ENCODE measurements around the gene EPN2. TPM values are rescaled to one million over a fixed set of nuclear protein-coding genes. Genes with fewer than 3 reads are reported as not detected.

EPN2 gene
- total RNA-seq, 4 donors from 2014 or later: 26.5 to 49.2 (median 38.9) TPM

- WGBS: 74% methylated on average over 3 of the region's 3 CpGs
- DNase-seq (ENCODE audit: extremely low spot score): no peak
- peaks cover 0 to 70% (median 50%) of the 10 kb centered on the region in 4 donors for H3K36me3 ChIP-seq
Measured at GRCh38 chr17:19330271-19330670, 93.1 kb downstream of the EPN2 start.

GRCh38 chr17:19331134-19331533 lies 94.0 kb downstream of the EPN2 start:
- H3K4me3 ChIP-seq: no peak overlapping the region
- no peak for DNase-seq (ENCODE audit: extremely low spot score)
- WGBS: 42% methylated on average over 4 of the region's 4 CpGs
- H3K4me1 ChIP-seq: peaks cover 0 to 8% (median 2%) of the 10 kb centered on the region in 4 donors
- peaks cover 0 to 73% (median 53%) of the 10 kb centered on the region in 4 donors for H3K36me3 ChIP-seq
- no peaks in the 10 kb centered on the region for H3K9me3 ChIP-seq
- intact Hi-C loops (cut with DNase I): no loop called here
- peak overlapping the region in 1 of 4 donors; percentile 14 for H3K27ac ChIP-seq (replicated peaks in 1 of 4)
- H3K27me3 ChIP-seq: no peaks in the 10 kb centered on the region
- no peak for TF ChIP-seq EP300 (IDR thresholded peaks at IDR 0.05)
- no peak for TF ChIP-seq POLR2AphosphoS5 (IDR thresholded peaks at IDR 0.05)
- no peak for TF ChIP-seq CTCF (IDR thresholded peaks at IDR 0.05)
- no peak for TF ChIP-seq POLR2A (IDR thresholded peaks at IDR 0.05; ENCODE audit: low read depth)

More at GRCh38 chr17:19330271-19330670, 93.1 kb downstream of the EPN2 start:
- Histone ChIP-seq H3K4me1 (no peaks in the 10 kb centered on the region), H3K27ac (replicated peaks in 1 of 4) (no peak overlapping the region), H3K4me3 (no peak overlapping the region), H3K27me3 (no peaks in the 10 kb centered on the region), H3K9me3 (no peaks in the 10 kb centered on the region)
- no peak for TF ChIP-seq EP300 (IDR thresholded peaks at IDR 0.05)
- TF ChIP-seq CTCF (IDR thresholded peaks at IDR 0.05): no peak
- intact Hi-C loops (cut with DNase I): no loop called here

- TF ChIP-seq POLR2A (IDR thresholded peaks at IDR 0.05; ENCODE audit: low read depth) (no peak), POLR2AphosphoS5 (IDR thresholded peaks at IDR 0.05) (no peak), EP300 (IDR thresholded peaks at IDR 0.05) (no peak), CTCF (IDR thresholded peaks at IDR 0.05) (no peak)
- WGBS: 88% methylated on average over 12 of the region's 13 CpGs
- Histone ChIP-seq H3K9me3 (no peaks in the 10 kb centered on the region), H3K27me3 (no peaks in the 10 kb centered on the region), H3K36me3 (peaks cover 0 to 76% (median 54%) of the 10 kb centered on the region in 4 donors), H3K27ac (replicated peaks in 1 of 4) (no peak overlapping the region), H3K4me3 (no peak overlapping the region), H3K4me1 (peaks cover 0 to 14% (median 4%) of the 10 kb centered on the region in 4 donors)
- DNase-seq (ENCODE audit: extremely low spot score): no peak
- intact Hi-C loops (cut with DNase I): no loop called here
Measured at GRCh38 chr17:19331543-19332245, 94.5 kb downstream of the EPN2 start.

GRCh38 chr17:19332371-19333131 lies 95.4 kb downstream of the EPN2 start:
- WGBS: 78% methylated on average over 6 of the region's 6 CpGs
- Histone ChIP-seq H3K36me3 (peaks cover 0 to 76% (median 49%) of the 10 kb centered on the region in 4 donors), H3K4me1 (peaks cover 4 to 22% (median 12%) of the 10 kb centered on the region in 4 donors), H3K9me3 (no peaks in the 10 kb centered on the region), H3K4me3 (no peak overlapping the region), H3K27ac (replicated peaks in 1 of 4) (no peak overlapping the region), H3K27me3 (no peaks in the 10 kb centered on the region)
- DNase-seq (ENCODE audit: extremely low spot score): no peak
- TF ChIP-seq EP300 (IDR thresholded peaks at IDR 0.05) (no peak), POLR2A (IDR thresholded peaks at IDR 0.05; ENCODE audit: low read depth) (no peak), POLR2AphosphoS5 (IDR thresholded peaks at IDR 0.05) (no peak), CTCF (IDR thresholded peaks at IDR 0.05) (no peak)
- intact Hi-C loops (cut with DNase I): no loop called here

All from esophagus muscularis mucosa (tissue), 4 donors.